Measurements from ENCODE around the gene DVL1. TPM values are rescaled to one million over a fixed set of nuclear protein-coding genes. Genes with fewer than 3 reads are reported as not detected.

DVL1 gene
- polyA plus RNA-seq = 100 to 1,000 TPM in 1 of 2 donors, 10 to 100 TPM in 1; 57.5 to 107 TPM

DNA sequence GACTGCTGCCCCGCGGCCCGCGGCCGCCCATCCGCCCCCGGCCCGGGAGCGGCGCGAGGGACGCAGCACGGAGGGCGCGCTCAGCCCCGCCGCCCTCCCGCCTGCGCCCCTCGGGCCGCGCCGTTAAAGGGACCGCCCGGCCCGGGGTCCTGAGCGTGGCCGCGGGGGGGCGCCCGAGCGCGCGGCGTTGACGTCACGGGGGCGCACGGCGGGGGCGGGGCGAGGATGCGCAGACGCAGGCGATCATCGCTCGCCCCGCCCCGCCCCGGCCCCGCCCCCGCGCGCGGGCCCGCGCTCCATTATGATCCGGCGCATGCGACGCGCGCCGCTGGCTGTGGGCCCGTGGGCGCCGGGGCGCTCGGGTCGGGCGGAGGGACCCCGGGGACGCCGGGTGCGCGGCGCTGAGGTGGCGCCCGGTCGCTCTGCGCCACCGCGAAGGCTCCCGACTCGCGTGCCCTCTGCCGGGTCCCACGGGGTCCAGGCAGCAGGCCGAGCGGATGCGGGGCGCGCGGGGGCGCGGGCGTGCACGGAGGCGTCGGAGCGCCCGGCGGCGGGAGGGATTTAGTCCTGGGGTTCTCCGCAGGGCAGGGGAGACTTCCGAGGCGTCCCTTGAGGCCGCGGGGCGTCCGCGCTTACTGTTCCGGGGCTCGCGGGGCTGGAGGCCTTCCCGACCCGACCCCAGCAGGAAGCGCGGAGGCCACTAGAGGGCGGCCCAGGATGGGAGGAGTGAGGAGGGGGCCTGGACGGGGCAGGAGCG lies at the start of gene DVL1:
Gene DVL1 (minus strand): TSS at position 163 of the 757 bp plus-strand sequence. CDS start 353 bp downstream, outside the sequence.
- H3K4me1 ChIP-seq (ENCODE audit: control insufficient read depth in 2 of 2, insufficient read depth in 2 of 2, low read length in 1 of 2) = peaks cover 29 to 44% of the 10 kb centered on the region in 2 donors
- WGBS, 2 donors = 1% methylated on average over 86 to 121 of the region's 122 CpGs
- no peaks in the 10 kb centered on the region for H3K9me3 ChIP-seq (ENCODE audit: control insufficient read depth in 2 of 2, insufficient read depth in 1 of 2, low read depth in 1 of 2, low read length in 1 of 2)
- H3K36me3 ChIP-seq (ENCODE audit: control insufficient read depth in 2 of 2, insufficient read depth in 2 of 2, low read length in 1 of 2) = peaks cover 0 to 1% of the 10 kb centered on the region in 2 donors
- peak within 1 kb of the TSS; percentile 85 to 96 for H3K4me3 ChIP-seq (ENCODE audit: low read depth in 1 of 2, low read length in 2 of 2)
- peaks cover 0 to 3% of the 10 kb centered on the region in 2 donors for H3K27me3 ChIP-seq (ENCODE audit: control insufficient read depth in 1 of 2, insufficient read depth in 2 of 2, low read length in 2 of 2)
- peak within 1 kb of the TSS; percentile 88 to 97 for H3K27ac ChIP-seq (ENCODE audit: low read depth in 2 of 2, low read length in 1 of 2)

DNA sequence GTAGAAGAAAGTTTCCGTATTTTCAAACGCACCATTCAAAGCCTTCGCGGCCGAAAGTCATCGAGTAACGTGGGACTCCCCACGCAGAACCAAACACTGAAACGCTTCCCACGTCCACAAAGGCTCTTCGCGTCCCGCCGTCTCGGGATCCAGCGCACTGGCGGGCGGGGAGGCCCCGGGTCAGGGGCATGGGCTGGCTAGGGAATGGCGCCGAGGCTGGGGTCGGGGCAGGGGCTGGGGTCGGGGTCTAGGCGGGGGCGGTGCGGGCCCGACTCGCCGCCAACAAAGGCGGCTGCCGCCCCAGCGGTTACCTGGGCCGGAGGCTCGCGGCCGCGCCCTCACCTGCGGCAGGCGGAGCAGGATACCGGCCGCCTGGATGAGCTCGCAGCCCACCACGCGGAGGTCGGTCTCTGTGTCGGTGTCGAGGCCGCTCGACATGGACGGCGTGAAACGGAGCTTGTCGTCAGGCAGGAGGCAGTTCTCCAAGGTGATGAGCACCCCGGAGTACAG lies 49.5 kb upstream of the DVL1 start:
- Histone ChIP-seq H3K36me3 (ENCODE audit: control insufficient read depth in 2 of 2, insufficient read depth in 2 of 2, low read length in 1 of 2) (peaks cover 10 to 35% of the 10 kb centered on the region in 2 donors), H3K4me1 (ENCODE audit: control insufficient read depth in 2 of 2, insufficient read depth in 2 of 2, low read length in 1 of 2) (peaks cover 0 to 21% of the 10 kb centered on the region in 2 donors), H3K27me3 (ENCODE audit: control insufficient read depth in 1 of 2, insufficient read depth in 2 of 2, low read length in 2 of 2) (no peaks in the 10 kb centered on the region), H3K4me3 (ENCODE audit: low read depth in 1 of 2, low read length in 2 of 2) (peak overlapping the region; percentile 97 to 99), H3K9me3 (ENCODE audit: control insufficient read depth in 2 of 2, insufficient read depth in 1 of 2, low read depth in 1 of 2, low read length in 1 of 2) (no peaks in the 10 kb centered on the region), H3K27ac (ENCODE audit: low read depth in 2 of 2, low read length in 1 of 2) (peak overlapping the region; percentile 88 to 92)
- 0 to 1% methylated on average over 37 to 54 of the region's 54 CpGs for WGBS, 2 donors

- Histone ChIP-seq H3K9me3 (ENCODE audit: control insufficient read depth in 2 of 2, insufficient read depth in 1 of 2, low read depth in 1 of 2, low read length in 1 of 2) (no peaks in the 10 kb centered on the region), H3K4me1 (ENCODE audit: control insufficient read depth in 2 of 2, insufficient read depth in 2 of 2, low read length in 1 of 2) (peaks cover 0 to 21% of the 10 kb centered on the region in 2 donors)
- 44 to 47% methylated on average over 19 of the region's 19 CpGs for WGBS, 2 donors
Observed at GRCh38 chr1:1397839-1398523, 48.8 kb upstream of the DVL1 start.

DNA sequence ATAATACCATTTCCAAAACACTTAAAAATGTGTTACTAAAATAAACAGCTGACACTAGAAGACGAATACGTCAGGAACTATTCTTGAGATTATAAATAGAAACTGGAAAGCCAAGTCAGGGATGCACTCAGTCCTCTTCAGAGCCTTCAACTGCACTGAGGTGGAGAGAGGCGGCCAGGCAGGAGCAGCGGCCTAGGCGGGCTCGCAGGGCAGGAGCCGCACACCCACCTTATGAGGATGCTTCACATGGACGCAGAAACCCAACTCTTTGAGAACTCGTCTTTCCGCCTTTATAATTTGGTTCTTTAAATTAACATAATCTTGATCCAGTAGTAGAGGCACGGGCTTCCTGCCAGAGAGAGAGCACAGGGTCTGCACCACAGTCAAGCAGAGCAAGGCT lies 45.9 kb upstream of the DVL1 start:
- Histone ChIP-seq H3K4me3 (ENCODE audit: low read depth in 1 of 2, low read length in 2 of 2) (no peak overlapping the region), H3K27ac (ENCODE audit: low read depth in 2 of 2, low read length in 1 of 2) (no peak overlapping the region), H3K9me3 (ENCODE audit: control insufficient read depth in 2 of 2, insufficient read depth in 1 of 2, low read depth in 1 of 2, low read length in 1 of 2) (no peaks in the 10 kb centered on the region), H3K4me1 (ENCODE audit: control insufficient read depth in 2 of 2, insufficient read depth in 2 of 2, low read length in 1 of 2) (peaks cover 0 to 8% of the 10 kb centered on the region in 2 donors), H3K36me3 (ENCODE audit: control insufficient read depth in 2 of 2, insufficient read depth in 2 of 2, low read length in 1 of 2) (peaks cover 28 to 41% of the 10 kb centered on the region in 2 donors), H3K27me3 (ENCODE audit: control insufficient read depth in 1 of 2, insufficient read depth in 2 of 2, low read length in 2 of 2) (no peaks in the 10 kb centered on the region)
- WGBS, 2 donors = 90% methylated on average over 11 of the region's 11 CpGs

More at GRCh38 chr1:1397839-1398523, 48.8 kb upstream of the DVL1 start:
- H3K27ac ChIP-seq (ENCODE audit: low read depth in 2 of 2, low read length in 1 of 2) = peak overlapping the region in 1 of 2 donors; percentile 92
- peaks cover 17 to 41% of the 10 kb centered on the region in 2 donors for H3K36me3 ChIP-seq (ENCODE audit: control insufficient read depth in 2 of 2, insufficient read depth in 2 of 2, low read length in 1 of 2)
- peak overlapping the region; percentile 97 to 99 for H3K4me3 ChIP-seq (ENCODE audit: low read depth in 1 of 2, low read length in 2 of 2)
- no peaks in the 10 kb centered on the region for H3K27me3 ChIP-seq (ENCODE audit: control insufficient read depth in 1 of 2, insufficient read depth in 2 of 2, low read length in 2 of 2)

DNA sequence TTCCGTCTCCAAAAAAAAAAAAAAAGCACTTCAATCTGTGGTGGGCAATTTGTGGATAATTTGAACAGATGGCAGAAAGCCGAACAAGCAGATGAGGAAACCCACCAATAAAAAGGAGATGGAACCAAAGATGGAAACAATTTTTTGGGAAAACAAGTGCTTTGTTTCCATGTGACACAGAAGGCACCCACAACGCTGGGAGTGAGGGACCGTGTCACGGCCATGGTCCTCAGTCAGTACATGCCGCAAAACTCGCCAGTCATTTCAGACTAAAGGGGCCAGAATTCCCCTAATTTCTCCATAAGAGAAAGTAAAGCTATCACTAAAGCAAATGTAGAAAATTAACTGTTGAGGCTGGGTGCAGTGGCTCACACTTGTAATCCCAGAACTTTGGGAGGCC lies 44.9 kb upstream of the DVL1 start:
- H3K27ac ChIP-seq (ENCODE audit: low read depth in 2 of 2, low read length in 1 of 2) = no peak overlapping the region
- 97 to 98% methylated on average over 7 of the region's 7 CpGs for WGBS, 2 donors
- H3K4me3 ChIP-seq (ENCODE audit: low read depth in 1 of 2, low read length in 2 of 2) = no peak overlapping the region
- H3K9me3 ChIP-seq (ENCODE audit: control insufficient read depth in 2 of 2, insufficient read depth in 1 of 2, low read depth in 1 of 2, low read length in 1 of 2) = no peaks in the 10 kb centered on the region
- no peaks in the 10 kb centered on the region for H3K27me3 ChIP-seq (ENCODE audit: control insufficient read depth in 1 of 2, insufficient read depth in 2 of 2, low read length in 2 of 2)
- H3K36me3 ChIP-seq (ENCODE audit: control insufficient read depth in 2 of 2, insufficient read depth in 2 of 2, low read length in 1 of 2) = peaks cover 33 to 51% of the 10 kb centered on the region in 2 donors
- peaks cover 0 to 5% of the 10 kb centered on the region in 2 donors for H3K4me1 ChIP-seq (ENCODE audit: control insufficient read depth in 2 of 2, insufficient read depth in 2 of 2, low read length in 1 of 2)

DNA sequence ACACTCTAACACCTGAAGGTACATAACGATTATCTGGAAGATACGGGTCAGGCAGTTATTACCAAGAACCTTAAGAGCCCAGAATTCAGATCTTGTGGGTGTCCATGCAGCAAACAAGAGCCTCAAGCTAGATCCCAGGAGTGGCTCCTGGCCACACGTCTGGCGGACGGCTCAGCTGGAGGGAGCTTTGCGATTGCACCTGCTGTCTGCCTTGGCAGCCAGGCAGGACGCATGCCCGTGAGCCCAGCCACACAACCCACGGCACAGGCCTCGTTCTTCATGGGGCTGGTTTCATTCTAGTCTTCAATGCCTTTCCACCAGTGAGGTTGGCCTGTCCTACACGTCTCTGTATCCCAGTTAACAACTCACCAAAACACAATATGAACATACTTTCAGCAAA lies 44.2 kb upstream of the DVL1 start:
- no peak overlapping the region for H3K4me3 ChIP-seq (ENCODE audit: low read depth in 1 of 2, low read length in 2 of 2)
- WGBS, 2 donors = 91 to 96% methylated on average over 11 of the region's 11 CpGs
- H3K9me3 ChIP-seq (ENCODE audit: control insufficient read depth in 2 of 2, insufficient read depth in 1 of 2, low read depth in 1 of 2, low read length in 1 of 2) = no peaks in the 10 kb centered on the region
- H3K36me3 ChIP-seq (ENCODE audit: control insufficient read depth in 2 of 2, insufficient read depth in 2 of 2, low read length in 1 of 2) = peaks cover 33 to 52% of the 10 kb centered on the region in 2 donors
- no peaks in the 10 kb centered on the region for H3K27me3 ChIP-seq (ENCODE audit: control insufficient read depth in 1 of 2, insufficient read depth in 2 of 2, low read length in 2 of 2)
- peaks cover 0 to 5% of the 10 kb centered on the region in 2 donors for H3K4me1 ChIP-seq (ENCODE audit: control insufficient read depth in 2 of 2, insufficient read depth in 2 of 2, low read length in 1 of 2)
- H3K27ac ChIP-seq (ENCODE audit: low read depth in 2 of 2, low read length in 1 of 2) = no peak overlapping the region

DNA sequence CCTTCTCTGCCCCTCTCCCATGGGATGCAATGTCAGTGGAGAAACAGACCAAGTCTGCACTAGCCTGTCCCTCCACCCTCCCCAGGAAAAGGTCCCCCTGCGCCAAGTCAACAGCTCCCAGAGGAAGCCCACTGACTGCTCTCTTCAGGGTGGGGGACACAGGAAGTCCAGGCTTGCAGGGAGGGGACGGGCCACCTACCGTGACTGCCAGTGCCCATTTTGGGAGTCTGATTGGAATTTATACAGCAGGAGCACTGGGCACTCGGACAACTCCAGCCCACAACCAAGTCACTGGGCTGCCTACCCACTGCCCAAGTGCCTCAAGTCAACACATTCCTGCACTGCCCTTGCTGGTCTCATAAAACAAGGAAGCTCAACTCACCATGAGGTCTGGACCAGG lies 43.8 kb upstream of the DVL1 start:
- WGBS, 2 donors = 93 to 98% methylated on average over 4 of the region's 4 CpGs
- H3K4me3 ChIP-seq (ENCODE audit: low read depth in 1 of 2, low read length in 2 of 2) = no peak overlapping the region
- H3K9me3 ChIP-seq (ENCODE audit: control insufficient read depth in 2 of 2, insufficient read depth in 1 of 2, low read depth in 1 of 2, low read length in 1 of 2) = no peaks in the 10 kb centered on the region
- peaks cover 0 to 3% of the 10 kb centered on the region in 2 donors for H3K4me1 ChIP-seq (ENCODE audit: control insufficient read depth in 2 of 2, insufficient read depth in 2 of 2, low read length in 1 of 2)
- peaks cover 33 to 53% of the 10 kb centered on the region in 2 donors for H3K36me3 ChIP-seq (ENCODE audit: control insufficient read depth in 2 of 2, insufficient read depth in 2 of 2, low read length in 1 of 2)
- no peaks in the 10 kb centered on the region for H3K27me3 ChIP-seq (ENCODE audit: control insufficient read depth in 1 of 2, insufficient read depth in 2 of 2, low read length in 2 of 2)
- no peak overlapping the region for H3K27ac ChIP-seq (ENCODE audit: low read depth in 2 of 2, low read length in 1 of 2)

DNA sequence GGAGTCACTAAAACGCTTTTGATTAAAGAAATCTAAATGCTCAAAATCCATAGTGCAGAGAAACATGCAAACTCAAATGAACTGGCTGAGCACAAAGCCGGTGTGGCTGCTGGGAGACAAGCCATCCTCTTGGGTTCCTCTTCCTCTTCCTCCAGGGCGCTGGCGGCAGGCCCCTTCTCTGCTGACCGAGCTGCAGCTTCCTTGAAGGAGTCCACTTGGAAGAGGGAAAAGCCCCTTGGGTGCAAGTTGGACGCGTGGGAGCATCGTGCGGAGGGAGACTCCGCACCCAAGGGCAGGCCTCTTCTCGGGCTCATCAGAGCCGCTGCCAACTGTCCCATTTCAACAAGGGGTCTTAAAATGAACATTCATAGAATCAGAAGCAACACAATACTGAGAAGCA lies 42.0 kb upstream of the DVL1 start:
- Histone ChIP-seq H3K27me3 (ENCODE audit: control insufficient read depth in 1 of 2, insufficient read depth in 2 of 2, low read length in 2 of 2) (no peaks in the 10 kb centered on the region), H3K9me3 (ENCODE audit: control insufficient read depth in 2 of 2, insufficient read depth in 1 of 2, low read depth in 1 of 2, low read length in 1 of 2) (no peaks in the 10 kb centered on the region), H3K36me3 (ENCODE audit: control insufficient read depth in 2 of 2, insufficient read depth in 2 of 2, low read length in 1 of 2) (peaks cover 42 to 62% of the 10 kb centered on the region in 2 donors), H3K4me3 (ENCODE audit: low read depth in 1 of 2, low read length in 2 of 2) (no peak overlapping the region), H3K4me1 (ENCODE audit: control insufficient read depth in 2 of 2, insufficient read depth in 2 of 2, low read length in 1 of 2) (no peaks in the 10 kb centered on the region), H3K27ac (ENCODE audit: low read depth in 2 of 2, low read length in 1 of 2) (no peak overlapping the region)
- 87 to 88% methylated on average over 12 of the region's 12 CpGs for WGBS, 2 donors

- Histone ChIP-seq H3K4me1 (ENCODE audit: control insufficient read depth in 2 of 2, insufficient read depth in 2 of 2, low read length in 1 of 2) (no peaks in the 10 kb centered on the region), H3K27me3 (ENCODE audit: control insufficient read depth in 1 of 2, insufficient read depth in 2 of 2, low read length in 2 of 2) (no peaks in the 10 kb centered on the region), H3K9me3 (ENCODE audit: control insufficient read depth in 2 of 2, insufficient read depth in 1 of 2, low read depth in 1 of 2, low read length in 1 of 2) (no peaks in the 10 kb centered on the region), H3K4me3 (ENCODE audit: low read depth in 1 of 2, low read length in 2 of 2) (no peak overlapping the region), H3K36me3 (ENCODE audit: control insufficient read depth in 2 of 2, insufficient read depth in 2 of 2, low read length in 1 of 2) (peaks cover 47 to 64% of the 10 kb centered on the region in 2 donors), H3K27ac (ENCODE audit: low read depth in 2 of 2, low read length in 1 of 2) (no peak overlapping the region)
- 87 to 91% methylated on average over 12 of the region's 12 CpGs for WGBS, 2 donors
Observed at GRCh38 chr1:1390675-1391074, 41.5 kb upstream of the DVL1 start.

Measured in esophagus (tissue), 2 donors.